MCF 10A (cell line): ENCODE measurements around the gene HAUS8. TPM values are rescaled to one million over a fixed set of nuclear protein-coding genes. Genes with fewer than 3 reads are reported as not detected.

Experiments
- BruUV-seq: library from RNA; stranded (reverse); fragments of 400-500 nt; replicated peaks from 2 replicates; lab custom pipeline; 2021; lab: Mats Ljungman, UMichigan
- CTCF ChIA-PET: fragments of 300-600 bp; sonication (Branson Sonifier 250); formaldehyde crosslinking; extraction: SDS; loops from one replicate; lab custom pipeline; 2021; ENCODE audit warnings: antibody characterized with exemption, inconsistent platforms; lab: Yijun Ruan, JAX
- POLR2A ChIA-PET: fragments of 300-600, 350-650 bp; sonication (Branson Sonifier 250); formaldehyde crosslinking; extraction: SDS; loops from one replicate; lab custom pipeline; 2020; ENCODE audit warnings: antibody characterized with exemption, inconsistent platforms; lab: Yijun Ruan, JAX
- DNase-seq: peaks from one replicate; pipeline ENCODE4 v3.0.0-alpha.2; 2018; ENCODE audit not compliant: unreplicated experiment
- H3K27ac Mint-ChIP-seq: one replicate; pipeline ENCODE4 v1.8.0; 2022; ENCODE audit warnings: mild to moderate bottlenecking, low read depth, mixed read lengths; ENCODE audit not compliant: unreplicated experiment
- H3K27me3 Mint-ChIP-seq: one replicate; pipeline ENCODE4 v1.8.0; 2022; ENCODE audit warnings: mixed read lengths; ENCODE audit not compliant: insufficient read depth, unreplicated experiment
- H3K36me3 Mint-ChIP-seq: one replicate; pipeline ENCODE4 v1.8.0; 2022; ENCODE audit warnings: mild to moderate bottlenecking, moderate library complexity, mixed read lengths; ENCODE audit not compliant: insufficient read depth, unreplicated experiment
- H3K4me1 Mint-ChIP-seq: one replicate; pipeline ENCODE4 v1.8.0; 2022; ENCODE audit warnings: mixed read lengths; ENCODE audit not compliant: insufficient read depth, unreplicated experiment
- H3K4me3 Mint-ChIP-seq: one replicate; pipeline ENCODE4 v1.8.0; 2022; ENCODE audit warnings: mild to moderate bottlenecking, moderate library complexity, mixed read lengths; ENCODE audit not compliant: unreplicated experiment
- H3K9me3 Mint-ChIP-seq: one replicate; pipeline ENCODE4 v1.8.0; 2022; ENCODE audit warnings: mixed read lengths; ENCODE audit not compliant: unreplicated experiment
- CTCF ChIP-seq: fragments of 200-600 bp; IDR thresholded peaks from one replicate; pipeline ENCODE4 v1.8.0; 2022; ENCODE audit warnings: antibody characterized with exemption, mild to moderate bottlenecking; ENCODE audit not compliant: unreplicated experiment
- intact Hi-C: fragments of 100-400 bp; cut with micrococcal nuclease; formaldehyde crosslinking; loops from 2 replicates; pipeline ENCODE4 v1.14.1; 2022
- total RNA-seq: library from RNA; stranded (reverse); gene quantifications from 2 replicates; pipeline ENCODE4 v1.2.3, GENCODE V29; 2022

Gene HAUS8
- total RNA-seq, 1 experiment from 2014 or later: 8.4 TPM

- H3K27me3 Mint-ChIP-seq: no peaks in the 10 kb centered on the region
- TF ChIP-seq CTCF: no peak
- no TSS peak for BruUV-seq
- CTCF ChIA-PET: interaction anchor here (0.6 to 1.1 kb wide), 2 partner anchors 27 to 32 kb away, joined by 3 read pairs; no protein-coding TSS in a partner anchor
- H3K9me3 Mint-ChIP-seq: no peaks in the 10 kb centered on the region
- POLR2A ChIA-PET: no interaction called here
- intact Hi-C loops: no loop called here
- H3K4me1 Mint-ChIP-seq: peaks cover 12% of the 10 kb centered on the region
- H3K36me3 Mint-ChIP-seq: peaks cover under 1% of the 10 kb centered on the region
- no peak overlapping the region for H3K4me3 Mint-ChIP-seq
- H3K27ac Mint-ChIP-seq: no peak overlapping the region
- DNase-seq: no peak
Observed at GRCh38 chr19:17121736-17122293, 46.6 kb upstream of the HAUS8 start.

DNA sequence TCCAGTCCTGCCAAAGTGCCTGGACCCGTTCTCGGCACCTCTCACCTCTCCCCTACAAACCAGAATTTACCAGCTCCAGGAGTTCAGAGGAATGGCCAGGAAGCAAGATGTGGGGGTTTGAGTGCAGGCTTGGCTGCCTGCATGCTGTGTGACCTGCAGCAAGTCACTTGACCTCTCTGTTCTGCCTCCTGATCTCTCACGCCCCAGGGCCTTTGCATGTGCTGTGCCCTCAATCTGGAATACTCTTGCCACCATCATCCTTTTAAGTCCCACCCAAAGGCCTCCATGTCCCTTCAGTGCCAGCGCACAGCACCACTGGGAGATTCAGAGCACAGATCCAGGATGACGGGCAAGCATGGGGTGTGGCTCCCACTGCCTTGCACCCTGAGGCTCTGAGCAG is 43.7 kb upstream of the HAUS8 start:
- no peak overlapping the region for H3K27ac Mint-ChIP-seq

DNA sequence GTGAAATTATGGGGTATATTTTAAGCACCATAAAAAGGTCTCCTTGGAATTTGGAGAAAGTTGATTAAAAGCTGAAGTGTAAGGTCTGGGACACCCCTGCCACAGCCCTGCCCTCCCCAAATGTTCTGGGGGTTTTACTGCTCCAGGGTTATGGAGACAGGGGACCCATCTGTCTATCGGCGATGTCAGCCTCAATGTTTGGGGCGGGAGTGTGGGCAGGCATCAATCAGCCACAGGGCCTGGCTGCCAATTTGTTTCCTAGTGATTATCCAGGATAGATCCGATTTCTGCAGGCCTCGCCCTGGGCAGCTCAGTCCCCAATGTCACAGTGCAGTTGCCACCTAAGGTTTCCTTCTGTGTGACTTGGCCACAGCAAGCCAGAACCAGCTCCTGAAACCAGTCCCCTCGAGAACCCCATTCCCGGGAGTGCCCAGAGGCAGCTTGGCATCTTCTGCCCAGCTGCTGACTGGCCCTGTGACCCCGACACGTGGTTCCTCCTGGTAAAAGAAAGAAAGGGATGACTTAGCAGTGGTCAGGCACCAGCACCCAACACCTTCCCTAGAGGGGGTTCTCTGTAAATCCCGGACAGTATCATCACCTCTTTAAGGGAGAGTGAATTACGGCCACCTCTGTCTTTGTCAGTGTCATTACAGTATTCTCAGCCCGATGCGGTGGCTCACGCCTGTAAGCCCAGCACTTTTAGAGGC is 41.9 kb upstream of the HAUS8 start:
- Mint-ChIP-seq H3K4me1 (peaks cover 20% of the 10 kb centered on the region), H3K36me3 (peaks cover 8% of the 10 kb centered on the region), H3K4me3 (no peak overlapping the region), H3K9me3 (no peaks in the 10 kb centered on the region), H3K27me3 (no peaks in the 10 kb centered on the region), H3K27ac (no peak overlapping the region)
- intact Hi-C loops: no loop called here
- TF ChIP-seq CTCF: no peak
- ChIA-PET POLR2A (no interaction called here), CTCF (interaction anchor here (0.6 kb wide), 1 partner anchor 230 kb away, joined by 4 read pairs; no protein-coding TSS in a partner anchor)
- BruUV-seq: no TSS peak
- DNase-seq: no peak

More for the DNA sequence above, 43.7 kb upstream of the HAUS8 start:
- ChIA-PET POLR2A (interaction anchor here (1.9 kb wide), 1 partner anchor 11 kb away, joined by 5 read pairs; no protein-coding TSS in a partner anchor), CTCF (no interaction called here)
- no peak for TF ChIP-seq CTCF
- no peaks in the 10 kb centered on the region for H3K27me3 Mint-ChIP-seq
- no peaks in the 10 kb centered on the region for H3K9me3 Mint-ChIP-seq
- no peak overlapping the region for H3K4me3 Mint-ChIP-seq
- H3K4me1 Mint-ChIP-seq: peaks cover 6% of the 10 kb centered on the region
- DNase-seq: no peak
- intact Hi-C loops: no loop called here
- H3K36me3 Mint-ChIP-seq: peaks cover 4% of the 10 kb centered on the region
- no TSS peak for BruUV-seq

GRCh38 chr19:17114414-17114831 is 39.2 kb upstream of the HAUS8 start:
- intact Hi-C loops: no loop called here
- peak overlapping the region; percentile 36 for H3K27ac Mint-ChIP-seq
- BruUV-seq: no TSS peak
- peak overlapping the region; percentile 30 for H3K4me3 Mint-ChIP-seq
- H3K4me1 Mint-ChIP-seq: peaks cover 20% of the 10 kb centered on the region
- H3K27me3 Mint-ChIP-seq: no peaks in the 10 kb centered on the region
- DNase-seq: peak; percentile 52
- POLR2A ChIA-PET: no interaction called here
- H3K36me3 Mint-ChIP-seq: peaks cover 13% of the 10 kb centered on the region
- no peak for TF ChIP-seq CTCF
- no peaks in the 10 kb centered on the region for H3K9me3 Mint-ChIP-seq
- CTCF ChIA-PET: no interaction called here
